Small intestine (tissue), 7 donors: Measurements from ENCODE around the gene TCOF1. TPM values are rescaled to one million over a fixed set of nuclear protein-coding genes. Genes with fewer than 3 reads are reported as not detected.

Source experiments
- DNase-seq, 2 donors: peaks; one replicate each; pipeline versions ENCODE4 v3.0.0 to v3.0.0-alpha.2; 2013
- FAIRE-seq: peaks from 2 replicates; lab custom pipeline; 2012; peaks lifted over from hg19 to GRCh38; lab: Jason Lieb, UNC
- H3K27ac ChIP-seq, 3 donors: one replicate each; pipeline ENCODE4 v1.5.1; 2013; ENCODE audit warnings: low read length in 2 of 3, mild to moderate bottlenecking in 2 of 3, control low read depth in 1 of 3, inconsistent platforms in 1 of 3, low read depth in 1 of 3, moderate library complexity in 1 of 3
- H3K27me3 ChIP-seq, 3 donors: one replicate each; pipeline ENCODE4 v1.6.1; 2013; ENCODE audit warnings: low read length in 3 of 3, inconsistent platforms in 1 of 3; ENCODE audit not compliant: control insufficient read depth in 3 of 3, insufficient read depth in 3 of 3
- H3K36me3 ChIP-seq, 3 donors: one replicate each; pipeline ENCODE4 v1.6.1; 2013; ENCODE audit warnings: low read length in 3 of 3, inconsistent platforms in 1 of 3, low read depth in 1 of 3, mild to moderate bottlenecking in 1 of 3, moderate library complexity in 1 of 3; ENCODE audit not compliant: control insufficient read depth in 3 of 3, insufficient read depth in 2 of 3
- H3K4me1 ChIP-seq, 3 donors: one replicate each; pipeline ENCODE4 v1.6.1; 2013; ENCODE audit warnings: low read length in 2 of 3, inconsistent platforms in 1 of 3, low read depth in 1 of 3, mild to moderate bottlenecking in 1 of 3, moderate library complexity in 1 of 3; ENCODE audit not compliant: control insufficient read depth in 3 of 3, insufficient read depth in 2 of 3
- H3K4me3 ChIP-seq, 3 donors: one replicate each; pipeline ENCODE4 v1.5.1; 2013; ENCODE audit warnings: low read length in 3 of 3, control low read depth in 1 of 3, inconsistent platforms in 1 of 3, low read depth in 1 of 3, mild to moderate bottlenecking in 1 of 3, moderate library complexity in 1 of 3
- H3K9me3 ChIP-seq, 2 donors: one replicate each; pipeline ENCODE4 v1.6.1; 2013; ENCODE audit warnings: low read depth in 1 of 2, low read length in 1 of 2; ENCODE audit not compliant: control insufficient read depth in 2 of 2, insufficient read depth in 1 of 2
- WGBS, 3 donors: extraction: QIAGEN DNeasy Blood & Tissue Kit; methylation state at CpG; one replicate each; pipeline ENCODE4 v1.1.7; 2013; 5-methylcytosine and 5-hydroxymethylcytosine counted together
- polyA plus RNA-seq, 4 donors: library from polyadenylated mRNA; stranded (reverse) in 3 of 4; unstranded in 1 of 4; fragments of 200-250 nt in 3 of 4; fragments of 120-200 nt in 1 of 4; gene quantifications; one replicate each; pipeline versions ENCODE4 v1.2.1 to v1.2.3, GENCODE V29; 2013
- donor health status: healthy with polysubstance abuse.
- donor health status: control.
- donor health status: control.
- donor health status: Bipolar disorder and iron deficiency.
- donor health status: healthy.

TCOF1 gene
- polyA plus RNA-seq, 4 donors, result 18.3 to 29.7 (median 20.6) TPM

GRCh38 chr5:150447188-150447587 is 89.7 kb downstream of the TCOF1 start:
- no peaks in the 10 kb centered on the region for H3K9me3 ChIP-seq
- H3K36me3 ChIP-seq, result peaks cover 11 to 53% (median 33%) of the 10 kb centered on the region in 3 donors
- no peak overlapping the region for H3K4me3 ChIP-seq
- no peak overlapping the region for H3K27ac ChIP-seq
- WGBS, 3 donors, result 84 to 89% (median 86%) methylated on average over 6 of the region's 6 CpGs
- peaks cover 0 to 11% (median 3%) of the 10 kb centered on the region in 3 donors for H3K4me1 ChIP-seq
- DNase-seq (no peak), FAIRE-seq (no peak)
- no peaks in the 10 kb centered on the region for H3K27me3 ChIP-seq

GRCh38 chr5:150448334-150448733 is 90.8 kb downstream of the TCOF1 start:
- FAIRE-seq (no peak), DNase-seq (no peak)
- Histone ChIP-seq H3K9me3 (no peaks in the 10 kb centered on the region), H3K4me1 (peaks cover 0 to 11% (median 3%) of the 10 kb centered on the region in 3 donors), H3K27ac (peak overlapping the region in 2 of 3 donors; percentile 95 to 100), H3K27me3 (no peaks in the 10 kb centered on the region), H3K36me3 (peaks cover 11 to 46% (median 33%) of the 10 kb centered on the region in 3 donors), H3K4me3 (peak overlapping the region; percentile 76 to 89 (median 83))
- 2 to 14% (median 8%) methylated on average over 4 of the region's 4 CpGs for WGBS, 3 donors

GRCh38 chr5:150448952-150449516 is 91.5 kb downstream of the TCOF1 start:
- H3K27me3 ChIP-seq, result no peaks in the 10 kb centered on the region
- peaks cover 11 to 39% (median 28%) of the 10 kb centered on the region in 3 donors for H3K36me3 ChIP-seq
- 0% methylated on average over 31 of the region's 31 CpGs for WGBS, 3 donors
- peaks cover 0 to 11% (median 3%) of the 10 kb centered on the region in 3 donors for H3K4me1 ChIP-seq
- no peaks in the 10 kb centered on the region for H3K9me3 ChIP-seq
- no peak for FAIRE-seq
- peak overlapping the region; percentile 66 to 100 (median 95) for H3K27ac ChIP-seq
- H3K4me3 ChIP-seq, result peak overlapping the region; percentile 76 to 89 (median 83)
- peak in 1 of 2 donors; percentile 29 for DNase-seq

Other genes starting within 250 kb of the TCOF1 start
- 10 to 100 TPM in 2 of 4 donors, 1 to 10 TPM in 1, under 1 TPM in 1; 0.45 to 31.6 (median 11.8) TPM for gene PDGFRB, start 201.9 kb upstream of the TCOF1 start, polyA plus RNA-seq
- gene CDX1, start 190.9 kb upstream of the TCOF1 start, polyA plus RNA-seq, result 100 to 1,000 TPM; 205 to 308 (median 228) TPM
- 1 to 10 TPM in 3 of 4 donors, under 1 TPM in 1; 0.81 to 7.1 (median 2.2) TPM for gene SLC6A7, start 167.6 kb upstream of the TCOF1 start, polyA plus RNA-seq
- under 1 TPM in 2 of 4 donors, not detected in 2; 0.46 to 0.52 TPM for gene CAMK2A, start 67.9 kb upstream of the TCOF1 start, polyA plus RNA-seq
- gene ARSI, start 54.8 kb upstream of the TCOF1 start, polyA plus RNA-seq, result 1 to 10 TPM in 1 of 4 donors, under 1 TPM in 1, not detected in 2; 0.40 to 1.4 TPM
- gene CD74, start 55.2 kb downstream of the TCOF1 start, polyA plus RNA-seq, result 100 to 1,000 TPM; 288 to 939 (median 754) TPM
- 1,000 to 10,000 TPM; 2,525 to 5,825 (median 4,194) TPM for gene RPS14, start 92.0 kb downstream of the TCOF1 start, polyA plus RNA-seq
- gene NDST1, start 150.4 kb downstream of the TCOF1 start, polyA plus RNA-seq, result 10 to 100 TPM in 3 of 4 donors, 1 to 10 TPM in 1; 7.4 to 44.5 (median 21.0) TPM